GM19438 (cell line): ENCODE measurements around the gene MAP1LC3B2.
"Not testable (repeated sequence)": the region's sequence is repeated elsewhere in the genome, so short reads cannot be mapped to it uniquely, and the experiment has no call there.

Experiments used
- ATAC-seq: cut with Tn5 transposase; IDR thresholded peaks from one replicate; pipeline ENCODE4 v1.9.1; 2021; ENCODE audit warnings: low read depth; ENCODE audit not compliant: unreplicated experiment

MAP1LC3B2 gene

GRCh38 chr12:116556964-116557698 is 2.0 kb upstream of the MAP1LC3B2 start:
- ATAC-seq, result no peak

DNA sequence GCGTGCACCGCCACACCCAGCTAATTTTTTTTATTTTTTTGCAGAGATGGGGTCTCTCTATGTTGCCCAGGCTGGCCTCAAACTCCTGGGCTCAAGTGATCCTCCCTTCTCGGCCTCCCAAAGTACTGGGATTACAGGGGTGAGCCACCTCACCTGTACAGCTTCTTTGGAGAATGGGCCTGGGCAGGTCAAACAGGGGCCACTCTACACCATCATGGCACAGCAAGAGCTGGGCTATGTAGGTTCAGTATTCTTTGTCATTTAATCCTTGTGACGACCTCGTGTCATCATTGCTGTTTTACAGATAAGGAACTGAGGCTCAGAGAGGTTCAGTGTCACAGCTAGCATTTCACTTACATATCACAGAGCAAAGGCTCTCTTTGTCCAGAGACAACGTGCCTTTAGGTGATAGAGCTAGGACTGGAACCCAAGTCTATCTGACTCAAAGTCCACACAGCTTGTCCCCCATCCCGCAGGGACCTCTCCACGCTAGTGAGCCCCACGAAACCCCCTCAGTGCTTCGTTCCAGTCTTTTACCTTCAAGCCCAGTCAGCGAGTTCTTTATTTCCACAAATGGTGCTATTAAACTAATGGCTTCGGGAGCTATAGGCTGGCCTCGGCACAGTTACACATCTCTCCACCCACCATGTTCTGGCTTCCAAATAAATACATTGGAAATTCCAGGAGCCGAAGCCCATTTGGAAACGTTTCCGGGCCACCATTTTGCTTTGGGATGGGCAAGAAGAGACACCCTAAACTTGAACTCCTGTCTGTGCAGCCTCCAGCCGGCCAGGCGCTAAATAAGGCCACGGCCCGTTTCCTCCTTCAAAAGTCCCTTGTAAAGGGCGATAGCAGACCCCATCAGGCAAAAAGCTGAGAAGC is 660 bp upstream of the MAP1LC3B2 start:
- ATAC-seq, result no peak

- no peak for ATAC-seq
These were observed 2.1 kb downstream of the MAP1LC3B2 start for GRCh38 chr12:116561181-116561821.

DNA sequence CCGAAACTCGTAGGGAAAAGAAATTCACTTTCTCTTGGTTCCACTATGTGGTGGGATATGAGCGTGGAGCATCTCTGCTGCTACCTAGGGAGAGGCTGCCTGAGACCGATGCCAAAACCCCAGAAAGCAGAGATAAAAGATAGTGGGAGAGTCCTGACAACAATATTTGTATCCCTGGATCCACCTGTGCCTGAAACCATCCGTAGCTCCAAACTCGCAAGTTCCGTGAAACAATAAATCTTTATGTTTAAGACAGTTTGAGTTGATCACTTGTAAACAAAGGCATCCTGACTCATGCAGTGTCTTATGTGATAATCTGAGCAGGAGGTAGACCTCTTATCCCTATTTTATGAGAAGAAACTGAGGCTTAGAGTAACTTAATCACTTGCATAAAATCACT is 2.9 kb downstream of the MAP1LC3B2 start:
- ATAC-seq, result no peak

DNA sequence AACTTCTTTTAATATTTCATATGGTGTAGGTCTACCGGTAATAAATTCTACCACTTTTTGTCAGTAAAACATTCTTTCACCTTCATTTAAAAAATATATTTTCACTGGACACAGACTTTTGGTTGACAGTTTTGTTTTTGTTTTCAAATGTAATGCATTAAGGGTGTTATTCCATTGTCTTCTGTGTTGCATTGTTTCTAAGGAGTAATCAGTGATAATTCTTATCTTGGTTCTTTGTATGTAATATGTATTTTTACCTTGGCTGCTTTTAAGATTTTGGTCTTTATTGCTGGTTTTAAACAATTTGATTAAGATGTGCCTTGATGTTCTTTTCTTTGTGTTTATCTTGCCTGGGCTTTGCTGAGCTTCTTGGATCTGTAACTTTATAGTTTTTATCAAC is 4.1 kb downstream of the MAP1LC3B2 start:
- ATAC-seq, result no peak

GRCh38 chr12:116564080-116564479 is 4.9 kb downstream of the MAP1LC3B2 start:
- no peak for ATAC-seq

DNA sequence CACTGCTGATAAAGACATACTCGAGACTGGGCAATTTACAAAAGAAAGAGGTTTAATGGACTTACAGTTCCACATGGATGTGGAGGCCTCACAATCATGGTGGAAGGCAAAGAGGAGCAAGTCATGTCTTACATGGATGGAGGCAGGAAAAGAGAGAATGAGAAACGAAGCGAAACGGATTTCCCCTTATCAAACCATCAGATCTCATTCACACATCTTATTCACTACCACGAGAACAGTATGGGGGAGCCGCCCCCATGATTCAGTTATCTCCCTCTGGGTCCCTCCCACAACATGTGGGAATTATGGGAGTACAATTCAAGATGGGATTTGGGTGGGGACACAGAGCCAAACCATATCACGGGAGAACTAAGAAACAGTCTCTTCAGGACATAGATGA is 6.0 kb downstream of the MAP1LC3B2 start:
- not testable (repeated sequence) for ATAC-seq

DNA sequence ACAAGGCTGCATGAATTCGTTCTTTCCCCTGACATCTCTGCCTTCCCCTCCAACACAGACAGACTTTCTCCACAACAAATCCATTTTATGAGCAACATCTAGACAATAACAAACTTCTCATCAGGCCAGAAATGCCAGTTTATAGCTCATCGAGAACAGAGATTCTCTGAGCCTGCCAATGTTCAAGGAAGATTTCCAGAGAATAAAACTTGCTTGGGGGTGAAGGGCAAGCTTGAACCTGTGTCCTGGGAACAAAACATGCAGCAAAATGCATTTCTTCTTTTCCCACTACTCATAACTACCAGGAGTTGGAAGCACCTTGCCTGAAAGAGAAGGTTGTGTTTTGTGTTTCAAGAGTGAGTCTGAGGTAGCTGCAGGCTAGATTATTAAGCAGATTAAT is 6.8 kb downstream of the MAP1LC3B2 start:
- ATAC-seq, result no peak

DNA sequence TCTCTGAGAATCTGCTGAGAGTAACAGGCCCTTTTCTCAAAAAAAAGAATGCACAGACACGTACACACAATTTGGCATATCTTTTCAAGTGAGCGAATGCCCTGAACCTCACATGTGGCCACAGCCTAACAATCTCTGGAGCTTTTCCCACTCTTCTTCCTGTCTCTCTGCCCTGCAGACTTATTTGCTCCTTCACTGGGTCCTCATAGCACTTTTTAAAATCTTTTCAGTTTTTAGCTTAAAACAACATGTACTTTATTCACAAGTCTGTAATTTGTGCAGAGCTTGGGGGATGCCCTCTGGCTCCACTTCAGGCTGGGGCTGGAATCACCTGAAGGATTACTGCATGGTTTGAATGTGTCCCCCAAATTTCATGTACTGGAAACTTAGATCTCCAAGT is 9.0 kb downstream of the MAP1LC3B2 start:
- ATAC-seq, result no peak

- ATAC-seq, result no peak
These were observed 11.9 kb downstream of the MAP1LC3B2 start for GRCh38 chr12:116571089-116571488.

DNA sequence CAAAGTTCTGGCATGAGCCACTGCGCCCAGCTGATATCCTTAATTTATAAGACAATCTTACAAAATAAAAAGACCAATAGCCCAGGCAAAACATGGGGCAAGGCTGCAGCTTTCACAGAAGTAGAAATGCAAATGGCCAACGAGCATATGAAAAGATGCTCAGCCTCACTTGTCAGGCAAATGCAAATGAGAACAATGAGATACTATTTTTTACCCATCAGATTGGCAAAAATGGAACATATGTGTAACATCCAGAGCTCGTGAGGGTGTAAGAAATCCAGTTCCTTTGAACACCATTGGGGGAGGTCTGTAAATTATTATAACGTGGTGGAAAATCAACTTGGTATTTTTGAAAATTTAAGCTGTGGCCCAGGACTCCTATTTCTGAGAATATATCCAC is 14.6 kb downstream of the MAP1LC3B2 start:
- ATAC-seq, result no peak

DNA sequence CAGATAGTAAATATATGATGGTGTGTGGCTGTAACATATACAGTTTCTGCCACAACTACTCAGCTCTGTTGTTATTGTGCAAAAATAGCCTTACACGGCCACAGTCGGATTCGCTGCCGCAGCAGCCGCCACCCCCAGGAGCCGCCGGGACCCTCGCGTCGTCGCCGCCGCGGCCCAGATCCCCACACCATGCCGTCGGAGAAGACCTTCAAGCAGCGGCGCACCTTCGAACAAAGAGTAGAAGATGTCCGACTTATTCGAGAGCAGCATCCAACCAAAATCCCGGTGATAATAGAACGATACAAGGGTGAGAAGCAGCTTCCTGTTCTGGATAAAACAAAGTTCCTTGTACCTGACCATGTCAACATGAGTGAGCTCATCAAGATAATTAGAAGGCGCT is 16.6 kb downstream of the MAP1LC3B2 start:
- not testable (repeated sequence) for ATAC-seq

- no peak for ATAC-seq
These were observed 18.0 kb downstream of the MAP1LC3B2 start for GRCh38 chr12:116577154-116577561.

GRCh38 chr12:116578051-116578450 is 18.9 kb downstream of the MAP1LC3B2 start:
- no peak for ATAC-seq

DNA sequence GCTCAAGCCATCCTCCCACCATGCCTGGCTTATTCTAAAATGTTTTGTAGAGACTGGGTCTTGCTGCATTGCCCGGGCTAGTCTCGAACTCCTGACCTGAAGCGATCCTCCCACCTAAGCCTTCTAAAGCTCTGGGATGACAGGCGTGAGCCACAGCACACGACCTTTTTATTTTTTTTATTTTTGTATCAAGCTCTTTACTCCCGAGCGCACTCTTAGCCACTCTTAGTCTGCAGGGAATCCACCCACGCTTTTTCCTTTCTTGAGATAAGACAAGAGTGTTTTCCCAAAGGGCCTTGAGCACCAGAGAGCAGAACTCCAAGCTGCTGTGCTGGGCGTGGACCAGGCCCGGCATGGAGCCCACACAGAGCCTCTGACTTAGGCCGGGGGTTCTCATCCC is 23.4 kb downstream of the MAP1LC3B2 start:
- no peak for ATAC-seq

- ATAC-seq, result no peak
These were observed 24.0 kb downstream of the MAP1LC3B2 start for GRCh38 chr12:116583129-116583694.

GRCh38 chr12:116587270-116587669 is 28.1 kb downstream of the MAP1LC3B2 start:
- ATAC-seq, result no peak

- ATAC-seq, result no peak
These were observed 29.3 kb downstream of the MAP1LC3B2 start for GRCh38 chr12:116588390-116589028.

- no peak for ATAC-seq
These were observed 30.4 kb downstream of the MAP1LC3B2 start for GRCh38 chr12:116589581-116589980.

DNA sequence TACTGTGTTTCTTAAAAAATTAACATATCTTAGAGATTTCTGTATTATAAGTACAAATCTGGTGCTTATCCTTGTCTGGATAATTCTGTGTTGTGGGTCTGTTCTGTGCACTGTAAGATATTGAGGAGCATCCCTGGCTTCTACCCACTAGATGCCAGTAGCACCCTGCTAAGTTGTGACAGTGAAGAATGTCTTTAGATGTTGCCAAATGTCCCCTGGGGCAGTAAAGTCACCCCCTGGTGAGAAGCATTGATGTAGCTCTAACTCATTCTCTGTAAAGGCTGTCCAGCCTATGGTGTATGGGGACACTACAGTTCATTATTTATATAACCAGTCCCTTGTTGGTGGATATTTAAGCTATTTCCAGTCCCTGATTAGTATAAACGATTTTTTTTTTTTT is 31.4 kb downstream of the MAP1LC3B2 start:
- ATAC-seq, result no peak
